ENCODE results near the gene SPATA46.

The SPATA46 gene

DNA sequence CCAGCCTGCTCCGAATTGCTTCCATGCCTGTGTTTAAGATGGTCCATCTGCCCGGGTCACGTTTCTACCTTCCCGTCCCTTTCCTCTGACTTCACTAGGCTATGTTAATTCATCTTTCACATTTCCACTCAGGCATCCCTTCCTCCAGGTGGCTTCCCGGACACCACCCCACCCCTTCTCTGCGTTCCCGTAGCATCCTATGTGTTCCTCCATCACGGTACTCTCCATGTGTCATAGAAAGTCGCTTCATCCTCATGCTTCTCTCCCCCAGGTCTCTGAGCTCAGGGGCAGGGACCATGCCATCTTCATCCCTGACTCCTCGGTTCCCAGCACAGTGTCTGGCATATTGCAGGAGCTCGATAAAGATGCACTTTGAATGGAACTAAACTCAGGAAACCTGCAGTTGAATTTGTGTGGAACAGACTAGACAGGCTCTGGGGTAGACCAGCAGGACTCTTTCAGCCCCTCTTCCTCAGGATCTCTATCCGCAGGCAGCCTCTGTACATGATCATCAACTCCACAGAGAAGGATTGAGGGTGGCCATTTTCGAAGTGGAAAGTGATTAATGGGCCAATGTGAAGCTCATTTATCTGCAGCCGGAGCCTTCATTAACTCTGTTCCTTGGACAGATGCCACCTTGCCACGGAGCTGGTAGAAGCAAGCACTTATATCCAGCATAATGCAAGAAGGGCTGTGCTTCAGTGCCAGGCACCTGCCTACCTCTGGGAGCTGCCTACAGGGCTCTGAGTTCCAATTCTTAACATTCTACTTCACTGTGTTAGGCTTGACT, 13.9 kb upstream of the SPATA46 start:
- no peak for DNase-seq

DNA sequence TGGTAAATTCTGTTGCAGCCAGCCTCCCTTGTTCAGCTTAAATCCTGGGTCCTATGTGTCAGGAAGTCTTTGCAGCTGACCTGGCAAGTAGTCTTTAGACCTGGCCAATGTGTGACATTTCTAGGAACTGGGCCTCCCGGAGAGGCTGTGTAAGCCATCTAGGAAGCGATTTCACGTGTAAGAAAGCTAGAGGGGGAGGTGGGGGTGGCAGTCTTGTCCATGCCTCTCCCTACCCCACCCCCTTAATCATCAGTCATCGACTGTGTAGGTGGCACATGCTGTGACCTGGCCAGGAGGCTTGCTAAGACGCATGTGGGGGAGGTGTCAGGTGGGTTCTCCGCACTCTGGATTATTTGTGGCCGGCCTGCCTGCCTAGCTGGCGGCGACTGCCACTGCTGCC, 13.3 kb upstream of the SPATA46 start:
- DNase-seq: no peak

DNA sequence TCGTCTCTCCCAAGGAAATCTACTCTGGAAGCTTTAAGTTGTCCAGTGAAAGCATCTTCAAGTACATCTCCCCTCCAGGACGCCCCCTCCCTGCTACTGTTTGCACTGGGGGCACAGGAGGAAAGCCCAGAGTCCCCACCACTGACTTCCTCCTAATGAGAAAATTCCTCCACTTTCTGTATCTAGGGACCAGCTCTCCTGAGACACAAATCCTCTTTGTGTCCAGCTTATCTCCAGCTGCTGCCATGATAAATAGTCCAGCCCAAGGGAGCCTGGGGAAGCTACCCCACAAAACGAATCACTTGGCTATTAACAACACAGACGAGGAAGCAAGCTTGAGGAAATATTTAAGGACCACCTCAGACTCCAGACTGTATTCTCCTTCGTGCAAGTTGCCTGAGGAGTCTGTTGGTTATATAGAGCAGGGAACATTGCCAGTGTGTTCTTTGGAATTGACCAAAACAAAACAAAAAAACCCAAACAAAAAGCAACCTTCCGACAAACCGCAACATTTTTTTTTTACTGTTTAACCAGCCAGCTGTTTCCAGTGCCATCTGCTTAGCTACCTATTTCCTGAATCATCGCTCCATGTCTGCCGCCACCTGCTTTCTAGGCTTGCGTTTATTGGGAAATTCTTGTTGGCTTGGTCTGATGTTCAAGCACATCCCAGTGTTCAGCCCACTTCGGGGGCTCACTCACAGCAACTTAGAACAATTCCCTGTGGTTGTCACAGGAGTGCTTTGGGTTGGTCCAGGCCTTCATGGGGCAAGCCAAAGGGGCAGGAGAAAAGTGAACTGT, 12.6 kb upstream of the SPATA46 start:
- DNase-seq: peak; percentile 20

DNA sequence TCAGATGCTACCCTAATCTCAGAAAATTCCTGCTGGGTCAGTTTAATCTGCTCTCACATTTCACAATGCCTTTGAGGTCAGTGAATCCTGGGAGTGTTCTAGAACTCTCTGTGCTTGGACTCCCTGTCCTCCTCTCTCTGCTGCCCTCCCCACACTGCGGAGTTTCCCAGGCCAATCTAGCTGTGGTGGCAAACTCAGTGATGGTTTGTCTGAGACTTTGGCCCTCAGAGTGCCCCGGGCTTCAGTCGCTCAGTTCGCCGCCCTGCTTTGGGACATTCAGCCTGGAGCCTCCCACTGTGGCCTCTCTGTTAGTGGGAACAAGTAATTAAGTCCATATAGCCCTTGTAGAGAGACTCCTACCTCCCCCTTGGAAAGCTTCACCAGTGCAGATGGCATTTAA, 12.0 kb upstream of the SPATA46 start:
- no peak for DNase-seq

DNA sequence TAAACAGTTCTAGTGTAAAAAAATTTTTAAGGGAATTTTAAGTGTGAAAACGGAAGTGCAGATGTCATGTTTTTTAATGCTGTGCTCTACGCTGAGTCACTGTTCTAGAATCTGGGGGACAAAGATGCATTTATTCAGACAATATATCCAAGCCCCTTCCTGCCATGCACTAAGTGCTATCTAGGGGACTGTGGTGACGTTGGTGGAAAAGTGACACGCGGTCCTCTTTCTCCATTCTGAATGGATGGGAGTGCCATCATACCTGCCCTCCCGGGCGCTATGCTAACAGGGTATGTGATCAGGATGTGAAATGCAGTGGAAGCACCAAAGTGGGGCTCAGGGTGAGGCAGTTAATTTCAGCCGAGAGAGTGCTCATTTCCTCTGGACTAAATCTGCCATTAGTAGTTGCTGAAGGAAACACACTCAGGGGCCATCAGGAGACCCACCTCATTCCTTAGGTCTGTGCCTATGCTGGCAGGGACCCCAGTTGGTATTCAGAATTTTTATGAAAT, 11.5 kb upstream of the SPATA46 start:
- DNase-seq: no peak

DNA sequence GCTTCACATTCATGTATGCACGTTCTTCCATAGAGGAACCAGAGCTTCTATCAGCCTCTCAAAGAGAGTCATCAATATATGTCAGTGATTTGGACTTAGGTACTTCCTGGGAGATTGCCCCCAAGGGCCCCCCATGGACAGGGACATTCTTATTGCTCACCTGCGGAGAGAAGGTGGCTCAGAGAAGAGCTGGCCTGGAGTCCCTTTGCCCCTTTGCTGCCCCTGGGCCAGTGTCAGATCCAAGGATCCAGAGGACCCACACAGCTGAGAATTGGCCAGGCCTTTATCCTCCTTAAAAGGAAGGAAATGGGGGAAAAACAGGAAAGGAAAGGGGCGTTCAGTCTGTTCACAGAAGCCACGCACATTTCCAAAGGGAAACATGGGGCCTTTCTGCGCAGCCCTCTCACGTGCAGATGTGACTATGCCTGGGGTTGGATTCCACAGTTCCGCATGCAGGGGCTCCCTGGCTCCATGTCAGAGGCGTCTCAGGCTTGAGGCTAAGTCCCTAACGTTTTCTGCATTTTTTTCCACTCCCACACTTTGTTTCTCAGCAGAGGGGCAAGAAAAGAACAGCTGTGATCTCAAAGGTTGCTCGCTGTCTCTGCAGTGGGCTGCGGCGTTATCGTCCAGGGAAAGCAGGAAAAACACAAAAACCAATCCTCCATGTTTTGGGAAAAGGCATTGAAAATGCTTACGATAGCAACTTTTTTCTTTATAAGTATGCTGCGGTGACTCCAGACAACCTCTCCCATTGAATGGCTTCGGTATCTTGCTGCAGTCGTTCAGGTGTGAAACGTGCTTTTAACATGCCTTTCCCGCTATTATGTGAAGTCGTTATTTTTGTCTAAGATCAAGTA, 10.8 kb upstream of the SPATA46 start:
- DNase-seq: no peak

DNA sequence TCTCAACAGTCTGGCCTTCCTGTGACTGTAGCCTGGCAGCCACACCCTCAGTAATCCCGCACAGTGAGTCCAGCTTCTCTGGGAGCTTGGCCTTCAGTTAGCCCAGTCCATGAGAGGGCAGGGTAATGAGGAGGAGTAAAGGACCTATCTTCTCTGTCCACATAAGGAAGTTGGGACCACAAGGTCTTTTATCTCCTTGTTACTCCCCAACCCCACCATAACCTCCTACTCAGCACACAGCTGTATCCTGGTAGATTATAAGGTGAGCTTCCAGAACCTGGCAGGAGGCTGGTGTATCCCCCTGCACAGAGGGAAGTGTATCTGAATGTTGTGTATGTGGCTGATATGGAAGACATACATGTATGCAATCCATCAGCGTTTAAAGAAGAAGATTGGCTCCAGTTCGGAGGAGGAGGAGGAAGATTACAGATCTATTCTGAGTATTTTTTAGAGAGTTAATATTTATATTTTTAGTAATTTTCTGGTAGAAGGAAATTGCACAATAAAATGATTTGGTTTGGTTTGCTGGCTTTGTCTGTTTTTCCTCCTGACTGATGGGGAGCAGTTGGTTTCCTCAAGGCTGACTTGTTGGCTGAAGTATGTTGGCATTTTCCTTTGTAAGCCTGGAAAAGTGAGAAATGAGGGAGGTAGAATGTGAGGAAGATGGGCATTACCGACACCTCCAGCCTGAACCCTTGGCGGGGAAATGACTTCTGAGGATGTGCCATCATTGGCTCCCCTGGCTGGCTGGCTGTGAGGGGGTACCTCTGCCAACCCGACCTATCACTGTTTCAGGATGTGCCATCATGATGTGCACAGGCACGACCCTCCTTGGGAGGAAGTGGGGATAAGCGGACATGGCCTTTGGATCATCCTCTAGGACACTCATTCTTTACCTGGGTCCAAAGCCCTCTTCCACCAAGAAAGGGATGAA, 9.9 kb upstream of the SPATA46 start:
- DNase-seq: peak; percentile 92

DNA sequence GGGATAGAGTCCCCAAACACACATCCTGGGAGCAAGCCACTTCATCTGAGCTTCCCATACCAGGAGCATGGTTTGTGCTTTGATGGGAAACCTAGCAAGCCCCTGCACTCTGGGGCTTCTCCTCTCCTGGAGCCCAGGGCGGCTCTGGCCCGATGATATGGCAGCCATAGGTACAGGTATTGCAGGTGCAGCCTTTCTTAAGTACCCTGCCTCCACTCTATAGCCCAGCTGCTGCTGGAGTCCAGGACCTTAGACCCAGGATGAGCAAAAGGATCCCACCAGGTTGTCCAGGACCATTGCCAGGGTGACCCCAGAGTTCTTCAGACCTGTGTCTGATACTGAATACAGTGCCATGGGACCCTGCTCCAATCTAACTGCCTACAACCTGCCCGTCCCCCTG, 9.0 kb upstream of the SPATA46 start:
- no peak for DNase-seq

DNA sequence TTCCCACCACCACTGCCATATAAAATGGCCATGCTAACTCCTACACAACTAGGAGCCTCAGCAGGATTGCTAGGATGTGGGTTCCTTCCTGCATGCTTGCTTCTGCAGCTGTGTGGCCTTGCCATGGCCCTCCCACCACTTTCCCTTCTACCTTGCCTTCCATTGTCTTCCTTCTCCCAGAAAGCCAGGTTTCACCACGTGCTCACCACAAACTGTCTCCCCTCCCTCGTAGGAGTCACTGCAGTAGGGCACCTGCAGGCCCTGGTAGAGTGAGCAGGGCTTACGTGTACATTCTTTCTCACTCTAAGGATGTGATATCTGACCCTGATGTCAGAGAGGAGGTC, 8.6 kb upstream of the SPATA46 start:
- DNase-seq: no peak

DNA sequence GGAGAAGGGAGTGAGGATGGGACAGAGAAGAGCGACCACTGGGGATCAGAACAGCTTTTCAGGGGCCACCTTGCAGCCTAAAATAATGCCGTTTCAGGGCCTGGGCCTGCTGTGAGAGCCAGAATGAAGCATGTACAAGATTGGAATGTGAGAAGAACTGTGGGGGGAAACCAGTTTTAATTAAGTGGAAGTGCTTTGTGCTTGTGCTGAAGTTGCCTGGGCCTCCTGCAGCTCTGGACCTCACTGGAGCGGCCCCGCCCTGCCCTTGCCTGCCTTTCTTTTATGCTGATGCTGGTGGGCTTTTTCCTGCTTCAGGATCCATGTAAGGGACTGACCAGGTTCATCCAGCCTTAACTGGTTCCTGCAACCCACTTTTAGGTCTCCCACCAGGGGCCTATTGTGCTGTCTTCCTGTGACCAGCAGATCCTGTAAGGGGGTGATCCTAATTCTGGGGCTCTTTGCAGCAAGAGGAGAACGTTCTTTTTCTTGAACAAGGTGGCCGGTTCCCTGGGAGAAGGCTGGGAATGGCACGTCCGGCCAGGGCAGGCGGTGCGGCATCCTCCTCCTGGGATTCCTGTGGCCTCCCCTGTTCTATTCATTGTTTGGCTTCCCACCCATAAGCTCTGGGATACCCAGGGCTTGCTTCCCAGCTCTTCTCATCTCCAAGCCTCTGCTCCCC, 8.1 kb upstream of the SPATA46 start:
- DNase-seq: no peak

DNA sequence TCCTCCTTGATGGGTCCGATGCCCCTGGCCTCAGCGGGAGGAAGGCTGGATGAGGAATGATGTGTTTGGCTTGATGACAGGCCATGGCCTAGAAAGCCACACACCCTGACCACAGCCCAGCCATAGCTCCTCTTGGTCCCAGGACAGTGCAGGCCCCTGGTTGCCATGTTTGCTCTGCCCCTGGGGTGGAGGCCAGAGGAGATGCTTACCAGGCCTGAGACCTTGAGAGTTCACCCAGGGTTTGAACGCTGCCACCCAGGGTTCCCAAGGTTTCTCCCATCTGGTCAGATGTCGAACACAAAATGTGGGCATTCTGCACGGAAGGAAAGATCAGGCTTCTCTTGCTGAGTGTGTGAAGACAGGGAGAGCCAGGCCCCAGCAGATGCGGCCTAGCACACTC, 7.5 kb upstream of the SPATA46 start:
- DNase-seq: no peak

DNA sequence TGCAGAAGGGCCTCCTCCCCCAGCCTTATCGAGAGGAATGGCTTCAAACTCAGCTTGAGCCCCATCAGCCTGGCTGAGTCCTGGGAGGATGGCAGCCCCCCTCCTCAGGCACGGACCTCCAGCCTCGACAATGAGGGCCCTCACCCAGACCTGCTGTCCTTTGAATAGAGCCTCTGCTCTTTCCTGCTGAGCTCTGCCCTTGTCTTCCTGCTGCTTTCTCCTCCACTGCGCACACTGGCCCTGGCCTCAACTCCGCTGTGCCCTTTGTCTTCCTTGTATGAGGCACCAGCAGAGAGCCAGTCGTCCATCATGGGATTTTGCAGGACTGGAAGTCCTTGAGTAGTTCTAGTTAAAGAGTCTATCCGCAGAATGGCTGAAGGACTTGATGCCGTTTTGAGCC, 6.9 kb upstream of the SPATA46 start:
- no peak for DNase-seq

DNA sequence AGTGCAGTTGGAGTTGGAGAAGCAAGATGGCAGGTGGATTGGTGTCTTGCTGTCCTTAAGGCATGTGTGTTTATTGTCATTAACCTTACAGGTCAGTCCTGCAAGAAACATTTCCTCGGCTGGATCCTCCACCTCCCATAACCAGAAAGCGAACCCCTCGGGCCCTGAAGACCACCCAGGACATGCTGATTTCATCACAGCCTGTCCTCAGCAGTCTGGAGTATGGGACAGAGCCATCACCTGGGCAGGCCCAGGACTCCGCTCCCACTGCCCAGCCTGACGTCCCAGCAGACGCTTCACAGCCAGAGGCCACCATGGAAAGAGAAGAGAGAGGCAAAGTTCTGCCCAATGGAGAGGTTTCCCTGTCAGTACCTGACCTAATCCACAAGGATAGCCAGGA, 6.4 kb upstream of the SPATA46 start:
- no peak for DNase-seq

DNA sequence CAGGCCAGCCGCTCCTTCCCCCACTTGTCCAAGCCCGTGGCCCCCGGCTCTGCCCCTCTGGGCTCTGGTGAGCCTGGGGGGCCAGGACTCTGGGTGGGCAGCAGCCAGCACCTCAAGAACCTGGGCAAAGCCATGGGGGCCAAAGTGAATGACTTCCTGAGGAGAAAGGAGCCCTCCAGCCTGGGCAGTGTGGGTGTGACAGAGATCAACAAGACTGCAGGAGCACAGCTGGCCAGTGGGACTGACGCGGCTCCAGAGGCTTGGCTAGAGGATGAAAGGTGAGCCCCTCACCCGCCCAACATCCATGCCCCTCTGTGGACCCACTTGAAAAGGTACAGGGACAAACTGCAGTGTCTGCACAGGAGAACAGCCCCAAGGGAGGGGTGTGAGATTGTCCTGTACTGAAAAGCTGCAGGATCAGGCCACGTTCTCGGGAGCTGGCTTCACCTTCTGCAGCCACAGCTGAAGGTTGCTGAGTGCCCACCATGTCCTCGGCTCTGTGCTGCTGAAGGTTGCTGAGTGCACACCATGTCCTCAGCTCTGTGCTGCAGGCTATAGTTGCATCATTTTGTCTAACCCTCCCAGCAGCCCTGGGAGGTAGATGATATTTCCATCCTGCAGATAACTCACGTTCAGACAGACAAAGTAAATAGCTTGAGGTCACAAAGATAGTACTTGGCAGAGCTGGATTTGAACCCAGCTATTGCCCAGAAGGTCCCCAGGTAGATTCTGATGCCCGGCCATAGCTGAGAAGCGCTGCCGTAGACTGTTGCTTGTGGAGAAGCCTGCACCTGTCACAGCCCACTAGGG, 5.5 kb upstream of the SPATA46 start:
- DNase-seq: no peak

DNA sequence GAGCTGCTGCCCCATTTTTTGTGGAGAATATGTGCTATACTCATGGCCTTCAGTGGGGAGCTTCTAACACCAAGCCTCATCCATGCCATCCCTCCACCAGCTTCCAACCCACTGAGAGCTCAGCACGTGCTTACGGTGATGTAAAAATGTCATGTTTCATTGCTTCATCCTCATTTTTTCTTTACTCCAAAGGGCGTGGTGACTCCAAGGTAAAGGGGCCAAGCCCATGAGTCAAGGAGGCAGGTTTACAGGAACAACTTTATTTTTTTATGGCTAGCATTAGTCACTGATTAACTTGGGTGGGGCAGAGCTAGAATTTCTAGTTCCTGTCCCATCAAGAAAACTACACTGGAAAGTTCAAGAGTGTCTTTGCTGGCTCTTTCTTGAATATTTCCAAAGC, 4.7 kb upstream of the SPATA46 start, which contains the start of gene C1orf226:
Gene C1orf226, plus strand, starts transcription at position 346 of the 400 bp plus-strand sequence. CDS start 174 bp downstream, outside the sequence.
- no peak for DNase-seq

DNA sequence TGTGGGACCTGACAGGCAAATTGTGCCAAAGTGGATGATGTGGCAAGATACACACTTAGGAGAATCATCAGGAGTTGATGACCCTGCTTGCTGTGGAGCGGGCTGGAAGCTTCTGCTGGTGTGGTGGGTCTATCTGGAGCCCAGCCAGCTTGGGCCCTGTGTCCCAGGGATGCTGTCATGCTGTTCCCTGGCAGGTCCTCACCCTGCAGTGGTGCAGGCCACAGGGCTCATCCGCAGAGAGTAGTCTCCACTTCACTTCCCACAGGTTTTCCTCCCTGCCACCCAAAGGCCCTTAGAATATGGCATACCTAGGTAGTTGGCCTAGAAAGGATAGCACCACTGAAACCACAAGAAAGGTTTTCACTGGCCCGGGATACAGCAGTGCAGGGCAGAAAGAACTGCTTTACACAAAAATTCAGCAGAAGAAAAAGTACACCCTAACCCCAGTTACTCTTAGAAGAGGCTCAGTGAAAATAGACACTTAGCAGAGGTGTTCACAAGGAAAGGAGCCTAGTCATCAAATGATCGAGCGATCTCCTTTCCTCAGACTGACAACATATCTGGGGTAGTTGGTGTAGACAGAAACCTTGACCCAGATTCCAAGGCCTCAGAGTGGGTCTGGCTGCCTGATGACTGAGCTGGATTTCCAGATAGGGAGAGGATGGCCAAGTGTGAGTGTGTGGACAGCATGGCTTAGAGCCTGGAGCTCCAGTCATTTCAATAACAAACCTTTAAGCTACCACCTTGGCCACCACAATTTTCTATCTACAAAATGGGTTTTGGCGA, 3.6 kb upstream of the SPATA46 start:
- DNase-seq: no peak

DNA sequence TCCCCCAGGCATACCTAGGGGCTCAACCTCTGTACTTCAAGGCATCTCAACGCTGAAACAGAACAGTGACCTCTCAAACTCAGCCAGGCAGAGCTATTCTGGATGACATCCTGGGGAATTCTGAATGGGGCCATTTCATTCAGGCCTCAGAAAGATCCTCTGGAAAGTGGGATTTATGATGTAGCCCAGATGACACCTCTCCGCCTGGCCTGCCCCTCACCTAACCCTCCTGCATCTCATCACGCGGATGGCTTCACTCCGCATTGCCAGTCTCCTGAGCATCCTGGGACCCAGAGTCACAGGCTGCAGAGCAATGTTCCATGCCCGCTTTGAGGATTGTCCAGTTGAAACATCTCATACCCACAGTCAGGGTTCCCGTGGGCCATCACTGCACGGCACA, 1.2 kb downstream of the SPATA46 start:
- no peak for DNase-seq

DNA sequence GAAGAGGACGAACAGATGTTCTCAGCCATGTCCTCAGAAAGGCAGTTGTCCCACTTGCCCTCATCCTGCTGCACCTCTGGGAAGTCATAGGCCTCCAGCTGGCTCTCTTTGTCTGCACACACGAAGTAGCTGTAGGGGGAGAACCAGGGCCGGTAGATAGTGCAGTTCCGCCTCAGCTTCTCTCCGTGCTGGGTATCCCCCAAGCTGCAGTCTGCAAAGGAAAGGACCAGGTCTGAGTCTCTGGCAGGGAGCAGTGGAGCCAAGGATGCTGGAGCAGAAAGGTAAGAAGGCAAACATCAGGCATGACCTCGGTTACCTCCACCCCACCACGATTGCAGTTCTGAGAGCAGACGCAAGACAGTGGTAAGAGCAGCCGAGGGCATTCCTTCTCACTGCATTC, 2.2 kb downstream of the SPATA46 start:
- DNase-seq: no peak

DNA sequence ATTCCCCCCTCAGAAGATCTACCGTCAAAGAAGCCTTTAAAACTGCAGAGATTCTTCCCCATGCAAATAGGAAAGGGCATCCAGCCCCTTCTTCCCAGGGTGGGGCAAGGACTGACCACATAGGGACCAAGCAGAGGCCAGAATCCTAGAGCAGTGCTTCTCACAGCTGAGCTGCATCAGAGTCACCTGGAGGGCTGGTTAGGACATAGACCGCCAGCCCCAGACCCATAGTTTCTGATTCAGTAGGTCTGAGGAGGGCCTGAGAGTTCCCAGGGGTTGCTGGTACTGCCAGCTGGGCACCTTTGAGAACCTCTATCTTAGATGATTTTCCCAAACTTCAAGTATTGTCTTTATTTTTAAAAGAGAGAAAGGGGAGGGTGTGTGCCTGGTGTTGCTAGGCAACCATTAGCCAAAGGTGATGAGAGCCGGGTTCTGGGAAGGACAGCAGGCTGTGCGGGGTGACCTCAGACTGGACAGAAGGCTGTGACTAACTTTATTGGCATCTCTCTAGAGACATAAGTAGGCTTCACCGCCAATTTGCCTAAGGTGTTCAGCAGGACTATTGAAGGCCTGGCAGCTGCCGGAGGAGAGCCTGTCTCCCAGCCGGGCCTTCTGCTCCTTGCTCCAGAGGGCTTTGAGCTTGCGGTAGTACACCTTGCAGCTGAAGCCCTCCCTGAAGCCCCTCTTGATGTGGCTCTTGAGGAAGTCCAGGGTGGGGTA, 3.0 kb downstream of the SPATA46 start:
- DNase-seq: no peak
